Sigmoid colon (tissue), 7 donors: Measurements from ENCODE around the gene ACSS3. TPM values are rescaled to one million over a fixed set of nuclear protein-coding genes. Genes with fewer than 3 reads are reported as not detected.

Experiments
- DNase-seq: peaks from one replicate; pipeline ENCODE4 v3.0.0-alpha.2; 2019
- H3K27ac ChIP-seq, 4 donors: fragments of 200-600 bp; sonication (generic); one replicate each; pipeline ENCODE4 v1.5.1; 2016 to 2019; ENCODE audit warnings: mild to moderate bottlenecking in 1 of 4
- H3K27me3 ChIP-seq, 3 donors: fragments of 200-600 bp; sonication (generic); one replicate each; pipeline ENCODE4 v1.5.1; 2019; ENCODE audit warnings: mild to moderate bottlenecking in 1 of 3
- H3K36me3 ChIP-seq, 4 donors: fragments of 200-600 bp; sonication (generic); one replicate each; pipeline ENCODE4 v1.5.1; 2016 to 2019
- H3K4me1 ChIP-seq, 4 donors: fragments of 200-600 bp; sonication (generic); one replicate each; pipeline ENCODE4 v1.5.1; 2017 to 2019
- H3K4me3 ChIP-seq, 4 donors: fragments of 200-600 bp; sonication (generic); one replicate each; pipeline ENCODE4 v1.5.1; 2017 to 2019; ENCODE audit warnings: mild to moderate bottlenecking in 2 of 4, moderate library complexity in 1 of 4
- H3K9me3 ChIP-seq, 4 donors: fragments of 200-600 bp in 3 of 4; sonication (generic) in 3 of 4; one replicate each; pipeline versions ENCODE4 v1.5.1 to v1.6.1; 2013 to 2019
- CTCF ChIP-seq, 4 experiments: fragments of 450-650 bp in 3 of 4; fragments of 200-600 bp in 1 of 4; IDR thresholded peaks; one replicate each; pipeline ENCODE4 v1.5.1; 2016 to 2019; ENCODE audit warnings: antibody characterized with exemption in 4 of 4, mild to moderate bottlenecking in 3 of 4, moderate library complexity in 2 of 4
- EP300 ChIP-seq, 4 donors: sonication (generic); formaldehyde crosslinking; IDR thresholded peaks; one replicate each; pipeline ENCODE4 v1.6.1; 2017; ENCODE audit warnings: antibody characterized with exemption in 4 of 4
- POLR2A ChIP-seq, 2 donors: fragments of 450-650 bp; IDR thresholded peaks; one replicate each; pipeline ENCODE4 v1.6.1; 2016; ENCODE audit warnings: antibody characterized with exemption in 2 of 2, mild to moderate bottlenecking in 2 of 2, moderate library complexity in 2 of 2
- POLR2AphosphoS5 ChIP-seq, 4 donors: sonication (generic); formaldehyde crosslinking; IDR thresholded peaks; one replicate each; pipeline ENCODE4 v1.6.1; 2017; ENCODE audit warnings: antibody characterized with exemption in 4 of 4
- WGBS, 2 donors: extraction: QIAGEN DNeasy Blood & Tissue Kit; methylation state at CpG; one replicate each; pipeline ENCODE4 v1.1.7; 2013; 5-methylcytosine and 5-hydroxymethylcytosine counted together
- intact Hi-C: fragments of 100-400 bp; cut with DNase I; formaldehyde crosslinking; loops from one replicate; pipeline ENCODE4 v1.15.1; 2023
- polyA plus RNA-seq, 3 donors: library from polyadenylated mRNA; stranded (reverse); fragments of 200-250 nt; gene quantifications; one replicate each; pipeline ENCODE4 v1.2.3, GENCODE V29; 2013
- total RNA-seq, 4 donors: library from RNA; depleted of rRNA; stranded (reverse); fragments of >200 nt; gene quantifications; one replicate each; pipeline ENCODE4 v1.1.0, GENCODE V29; 2016
- donor health status: healthy with polysubstance abuse.
- donor health status: Bipolar disorder and iron deficiency.
- donor health status: healthy.

The ACSS3 gene
- total and polyA plus RNA-seq, 7 donors = 0.46 to 26.7 (median 9.9) TPM

- Histone ChIP-seq H3K4me1 (peaks cover 0 to 2% (median 0%) of the 10 kb centered on the region in 4 donors), H3K36me3 (no peaks in the 10 kb centered on the region), H3K9me3 (no peaks in the 10 kb centered on the region), H3K27ac (no peak overlapping the region), H3K4me3 (no peak overlapping the region), H3K27me3 (no peaks in the 10 kb centered on the region)
- DNase-seq = no peak
- 40 to 54% methylated on average over 1 of the region's 1 CpG for WGBS, 2 donors
- TF ChIP-seq POLR2AphosphoS5 (IDR thresholded peaks at IDR 0.05) = no peak
- no peak for TF ChIP-seq CTCF (IDR thresholded peaks at IDR 0.05)
- TF ChIP-seq EP300 (IDR thresholded peaks at IDR 0.05) = no peak
- TF ChIP-seq POLR2A (IDR thresholded peaks at IDR 0.05) = no peak
- intact Hi-C loops = no loop called here
These were observed 7.0 kb downstream of the ACSS3 start for GRCh38 chr12:81084811-81085350.

GRCh38 chr12:81085832-81086231, 8.0 kb downstream of the ACSS3 start:
- 70 to 75% methylated on average over 2 of the region's 2 CpGs for WGBS, 2 donors
- H3K4me1 ChIP-seq = no peaks in the 10 kb centered on the region
- H3K27me3 ChIP-seq = no peaks in the 10 kb centered on the region
- H3K4me3 ChIP-seq = no peak overlapping the region
- no peak for DNase-seq
- H3K36me3 ChIP-seq = no peaks in the 10 kb centered on the region
- H3K9me3 ChIP-seq = no peaks in the 10 kb centered on the region
- no peak overlapping the region for H3K27ac ChIP-seq
- intact Hi-C loops = no loop called here
- TF ChIP-seq POLR2A (IDR thresholded peaks at IDR 0.05) = no peak
- no peak for TF ChIP-seq POLR2AphosphoS5 (IDR thresholded peaks at IDR 0.05)
- TF ChIP-seq EP300 (IDR thresholded peaks at IDR 0.05) = no peak
- no peak for TF ChIP-seq CTCF (IDR thresholded peaks at IDR 0.05)

- no peaks in the 10 kb centered on the region for H3K4me1 ChIP-seq
- intact Hi-C loops = no loop called here
- H3K36me3 ChIP-seq = no peaks in the 10 kb centered on the region
- WGBS, 2 donors = 89 to 91% methylated on average over 4 of the region's 4 CpGs
- no peaks in the 10 kb centered on the region for H3K9me3 ChIP-seq
- H3K27ac ChIP-seq = no peak overlapping the region
- no peaks in the 10 kb centered on the region for H3K27me3 ChIP-seq
- DNase-seq = no peak
- H3K4me3 ChIP-seq = no peak overlapping the region
- no peak for TF ChIP-seq EP300 (IDR thresholded peaks at IDR 0.05)
- TF ChIP-seq POLR2A (IDR thresholded peaks at IDR 0.05) = no peak
- TF ChIP-seq CTCF (IDR thresholded peaks at IDR 0.05) = no peak
- TF ChIP-seq POLR2AphosphoS5 (IDR thresholded peaks at IDR 0.05) = no peak
These were observed 8.5 kb downstream of the ACSS3 start for GRCh38 chr12:81086342-81086741.

GRCh38 chr12:81088221-81088620, 10.3 kb downstream of the ACSS3 start:
- H3K27ac ChIP-seq = no peak overlapping the region
- H3K4me3 ChIP-seq = no peak overlapping the region
- no peaks in the 10 kb centered on the region for H3K36me3 ChIP-seq
- H3K4me1 ChIP-seq = no peaks in the 10 kb centered on the region
- no peak for DNase-seq
- WGBS, 2 donors = 20 to 67% methylated on average over 4 of the region's 4 CpGs
- H3K27me3 ChIP-seq = no peaks in the 10 kb centered on the region
- intact Hi-C loops = no loop called here
- TF ChIP-seq POLR2AphosphoS5 (IDR thresholded peaks at IDR 0.05) = no peak
- TF ChIP-seq POLR2A (IDR thresholded peaks at IDR 0.05) = no peak
- TF ChIP-seq EP300 (IDR thresholded peaks at IDR 0.05) = no peak
- TF ChIP-seq CTCF (IDR thresholded peaks at IDR 0.05) = no peak
- H3K9me3 ChIP-seq = no peaks in the 10 kb centered on the region

GRCh38 chr12:81089412-81089811, 11.5 kb downstream of the ACSS3 start:
- Histone ChIP-seq H3K36me3 (no peaks in the 10 kb centered on the region), H3K27me3 (no peaks in the 10 kb centered on the region), H3K27ac (no peak overlapping the region), H3K4me1 (no peaks in the 10 kb centered on the region), H3K9me3 (no peaks in the 10 kb centered on the region), H3K4me3 (no peak overlapping the region)
- no peak for TF ChIP-seq CTCF (IDR thresholded peaks at IDR 0.05)
- TF ChIP-seq POLR2AphosphoS5 (IDR thresholded peaks at IDR 0.05) = no peak
- no peak for TF ChIP-seq POLR2A (IDR thresholded peaks at IDR 0.05)
- TF ChIP-seq EP300 (IDR thresholded peaks at IDR 0.05) = no peak
- intact Hi-C loops = no loop called here
- no peak for DNase-seq
- WGBS, 2 donors = 74 to 91% methylated on average over 1 of the region's 1 CpG
